Progenitor cell of endocrine pancreas (in vitro differentiated cells): ENCODE results near the gene C1orf21. TPM values are rescaled to one million over a fixed set of nuclear protein-coding genes. Genes with fewer than 3 reads are reported as not detected.

ENCODE experiments used
- DNase-seq: peaks from one replicate; pipeline ENCODE4 v3.0.0; 2021; ENCODE audit warnings: low spot score; ENCODE audit not compliant: unreplicated experiment
- H3K27ac Mint-ChIP-seq: 2 replicates; pipeline ENCODE4 v1.8.0; 2021; ENCODE audit warnings: mild to moderate bottlenecking, moderate library complexity, mixed read lengths
- H3K27me3 Mint-ChIP-seq: 2 replicates; pipeline ENCODE4 v1.8.0; 2021; ENCODE audit warnings: mixed read lengths
- H3K36me3 Mint-ChIP-seq: 2 replicates; pipeline ENCODE4 v1.8.0; 2022; ENCODE audit warnings: mixed read lengths; ENCODE audit not compliant: insufficient read depth
- H3K4me1 Mint-ChIP-seq: 2 replicates; pipeline ENCODE4 v1.8.0; 2021; ENCODE audit warnings: low read depth, mixed read lengths
- H3K4me3 Mint-ChIP-seq: 2 replicates; pipeline ENCODE4 v1.8.0; 2021; ENCODE audit warnings: low read depth, mild to moderate bottlenecking, moderate library complexity, mixed read lengths
- H3K9me3 Mint-ChIP-seq: 2 replicates; pipeline ENCODE4 v1.8.0; 2021; ENCODE audit warnings: low read depth, mixed read lengths
- CTCF ChIP-seq: fragments of 200-600 bp; sonication (generic); IDR thresholded peaks from one replicate; pipeline ENCODE4 v1.5.0; 2021; ENCODE audit warnings: antibody characterized with exemption, mild to moderate bottlenecking; ENCODE audit not compliant: unreplicated experiment
- total RNA-seq: library from RNA; stranded (reverse); gene quantifications from 2 replicates; pipeline ENCODE4 v1.2.1, GENCODE V29; 2021

The C1orf21 gene
- total RNA-seq, 1 donor from 2014 or later, result 10.0 TPM

GRCh38 chr1:184449916-184450315, 63.1 kb downstream of the C1orf21 start:
- TF ChIP-seq CTCF, result no peak
- Mint-ChIP-seq H3K9me3 (no peaks in the 10 kb centered on the region), H3K4me1 (no peaks in the 10 kb centered on the region), H3K27ac (no peak overlapping the region), H3K27me3 (no peaks in the 10 kb centered on the region), H3K4me3 (no peak overlapping the region), H3K36me3 (no peaks in the 10 kb centered on the region)
- no peak for DNase-seq

- no peak for DNase-seq
- no peaks in the 10 kb centered on the region for H3K9me3 Mint-ChIP-seq
- H3K27ac Mint-ChIP-seq, result no peak overlapping the region
- no peak for TF ChIP-seq CTCF
- H3K27me3 Mint-ChIP-seq, result no peaks in the 10 kb centered on the region
- H3K4me1 Mint-ChIP-seq, result peaks cover 9% of the 10 kb centered on the region
- H3K36me3 Mint-ChIP-seq, result no peaks in the 10 kb centered on the region
- no peak overlapping the region for H3K4me3 Mint-ChIP-seq
Measured at GRCh38 chr1:184455786-184456185, 69.0 kb downstream of the C1orf21 start.

GRCh38 chr1:184456189-184456588, 69.4 kb downstream of the C1orf21 start:
- TF ChIP-seq CTCF, result no peak
- H3K27me3 Mint-ChIP-seq, result no peaks in the 10 kb centered on the region
- H3K36me3 Mint-ChIP-seq, result no peaks in the 10 kb centered on the region
- peaks cover 9% of the 10 kb centered on the region for H3K4me1 Mint-ChIP-seq
- H3K4me3 Mint-ChIP-seq, result no peak overlapping the region
- no peak overlapping the region for H3K27ac Mint-ChIP-seq
- H3K9me3 Mint-ChIP-seq, result no peaks in the 10 kb centered on the region
- no peak for DNase-seq

- no peak for TF ChIP-seq CTCF
- H3K4me3 Mint-ChIP-seq, result no peak overlapping the region
- no peaks in the 10 kb centered on the region for H3K9me3 Mint-ChIP-seq
- peaks cover 9% of the 10 kb centered on the region for H3K4me1 Mint-ChIP-seq
- H3K36me3 Mint-ChIP-seq, result no peaks in the 10 kb centered on the region
- H3K27me3 Mint-ChIP-seq, result no peaks in the 10 kb centered on the region
- DNase-seq, result no peak
- H3K27ac Mint-ChIP-seq, result no peak overlapping the region
Measured at GRCh38 chr1:184457500-184457899, 70.7 kb downstream of the C1orf21 start.

GRCh38 chr1:184461321-184461720, 74.5 kb downstream of the C1orf21 start:
- DNase-seq, result no peak
- H3K27ac Mint-ChIP-seq, result no peak overlapping the region
- no peaks in the 10 kb centered on the region for H3K27me3 Mint-ChIP-seq
- H3K4me3 Mint-ChIP-seq, result no peak overlapping the region
- no peak for TF ChIP-seq CTCF
- no peaks in the 10 kb centered on the region for H3K9me3 Mint-ChIP-seq
- H3K4me1 Mint-ChIP-seq, result peaks cover 9% of the 10 kb centered on the region
- no peaks in the 10 kb centered on the region for H3K36me3 Mint-ChIP-seq
